ENCODE results near the gene CDC42EP2.

CDC42EP2 gene

DNA sequence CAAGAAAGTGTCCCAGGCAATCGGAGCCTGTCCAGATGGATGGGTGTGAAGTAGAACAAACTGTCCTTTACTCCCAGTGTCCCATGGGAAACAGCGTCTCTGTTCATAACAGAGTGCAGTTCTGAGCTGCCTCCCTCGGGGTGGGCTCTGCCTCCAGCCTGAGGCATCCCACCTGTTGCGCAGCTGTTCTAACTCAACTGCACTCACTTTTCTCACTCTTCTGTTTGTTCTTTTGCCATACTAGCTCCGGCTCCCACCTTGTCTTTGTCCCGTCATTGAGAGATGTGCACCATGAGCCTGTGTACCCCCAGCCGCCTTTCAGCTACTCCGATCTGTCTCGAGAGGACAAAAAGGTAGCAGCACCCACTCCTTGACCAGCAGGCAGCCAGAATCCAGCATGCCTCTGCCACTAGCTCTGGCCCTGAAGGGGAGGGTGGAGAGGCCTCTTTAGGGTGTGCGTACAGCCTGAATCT, 20.7 kb upstream of the CDC42EP2 start:
- Histone ChIP-seq H3K27me3 (ENCODE audit: control insufficient read depth, low read length) (no peaks in the 10 kb centered on the region), H3K36me3 (ENCODE audit: control insufficient read depth, low read length) (peaks cover 92% of the 10 kb centered on the region), H3K79me2 (ENCODE audit: control insufficient read depth, low read length) (no peaks in the 10 kb centered on the region), H3K27ac (ENCODE audit: low read depth, low read length) (no peak overlapping the region), H3K4me3 (ENCODE audit: low read length) (no peak overlapping the region), H3K4me1 (ENCODE audit: control insufficient read depth, low read length) (no peaks in the 10 kb centered on the region), H3K9me2 (replicated peaks; ENCODE audit: control insufficient read depth, low read length) (no peaks in the 10 kb centered on the region), H3F3A (ENCODE audit: control insufficient read depth, insufficient read depth) (no peaks in the 10 kb centered on the region), H4K20me1 (ENCODE audit: control insufficient read depth, insufficient read depth, low read depth, low read length) (no peaks in the 10 kb centered on the region), H3K9me3 (ENCODE audit: control insufficient read depth, insufficient read depth, low read length) (no peaks in the 10 kb centered on the region), H3K4me2 (ENCODE audit: low read length) (no peak overlapping the region)
- TF ChIP-seq, protein P1, sequence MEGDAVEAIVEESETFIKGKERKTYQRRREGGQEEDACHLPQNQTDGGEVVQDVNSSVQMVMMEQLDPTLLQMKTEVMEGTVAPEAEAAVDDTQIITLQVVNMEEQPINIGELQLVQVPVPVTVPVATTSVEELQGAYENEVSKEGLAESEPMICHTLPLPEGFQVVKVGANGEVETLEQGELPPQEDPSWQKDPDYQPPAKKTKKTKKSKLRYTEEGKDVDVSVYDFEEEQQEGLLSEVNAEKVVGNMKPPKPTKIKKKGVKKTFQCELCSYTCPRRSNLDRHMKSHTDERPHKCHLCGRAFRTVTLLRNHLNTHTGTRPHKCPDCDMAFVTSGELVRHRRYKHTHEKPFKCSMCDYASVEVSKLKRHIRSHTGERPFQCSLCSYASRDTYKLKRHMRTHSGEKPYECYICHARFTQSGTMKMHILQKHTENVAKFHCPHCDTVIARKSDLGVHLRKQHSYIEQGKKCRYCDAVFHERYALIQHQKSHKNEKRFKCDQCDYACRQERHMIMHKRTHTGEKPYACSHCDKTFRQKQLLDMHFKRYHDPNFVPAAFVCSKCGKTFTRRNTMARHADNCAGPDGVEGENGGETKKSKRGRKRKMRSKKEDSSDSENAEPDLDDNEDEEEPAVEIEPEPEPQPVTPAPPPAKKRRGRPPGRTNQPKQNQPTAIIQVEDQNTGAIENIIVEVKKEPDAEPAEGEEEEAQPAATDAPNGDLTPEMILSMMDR (IDR thresholded peaks at IDR 0.05; ENCODE audit: low read depth, low read length, poor library complexity, severe bottlenecking): no peak
- TF ChIP-seq EZH2phosphoT487 (IDR thresholded peaks at IDR 0.05; ENCODE audit: borderline replicate concordance, low read length): no peak

DNA sequence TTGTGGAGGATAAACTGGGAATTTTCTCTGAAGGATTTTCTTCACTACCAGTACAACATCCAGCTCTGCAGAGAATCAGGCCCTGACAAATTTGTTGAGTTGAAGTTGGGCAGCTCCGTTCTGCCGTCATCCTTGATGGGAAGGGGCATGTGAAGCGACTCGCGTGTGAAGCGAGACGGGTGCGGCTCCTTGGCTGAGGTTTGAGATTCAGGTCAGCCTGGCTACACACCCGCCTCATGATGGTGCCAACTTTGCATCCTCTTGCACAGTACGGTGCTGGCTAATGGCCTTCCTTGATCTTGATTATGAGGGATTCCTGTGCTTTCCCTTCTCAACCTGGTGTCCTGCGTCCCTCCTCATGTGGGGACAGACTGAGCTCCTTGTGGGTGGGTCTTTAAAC, 19.7 kb upstream of the CDC42EP2 start:
- no peak overlapping the region for H3K4me3 ChIP-seq (ENCODE audit: low read length)
- no peaks in the 10 kb centered on the region for H3K27me3 ChIP-seq (ENCODE audit: control insufficient read depth, low read length)
- H3K4me2 ChIP-seq (ENCODE audit: low read length): no peak overlapping the region
- no peaks in the 10 kb centered on the region for H3K4me1 ChIP-seq (ENCODE audit: control insufficient read depth, low read length)
- H3K9me2 ChIP-seq (replicated peaks; ENCODE audit: control insufficient read depth, low read length): no peaks in the 10 kb centered on the region
- H3K27ac ChIP-seq (ENCODE audit: low read depth, low read length): no peak overlapping the region
- H3K9me3 ChIP-seq (ENCODE audit: control insufficient read depth, insufficient read depth, low read length): no peaks in the 10 kb centered on the region
- TF ChIP-seq, protein P1 (IDR thresholded peaks at IDR 0.05; ENCODE audit: low read depth, low read length, poor library complexity, severe bottlenecking): no peak
- TF ChIP-seq EZH2phosphoT487 (IDR thresholded peaks at IDR 0.05; ENCODE audit: borderline replicate concordance, low read length): no peak
- H3K79me2 ChIP-seq (ENCODE audit: control insufficient read depth, low read length): no peaks in the 10 kb centered on the region
- no peaks in the 10 kb centered on the region for H4K20me1 ChIP-seq (ENCODE audit: control insufficient read depth, insufficient read depth, low read depth, low read length)
- peaks cover 88% of the 10 kb centered on the region for H3K36me3 ChIP-seq (ENCODE audit: control insufficient read depth, low read length)
- H3F3A ChIP-seq (ENCODE audit: control insufficient read depth, insufficient read depth): no peaks in the 10 kb centered on the region

DNA sequence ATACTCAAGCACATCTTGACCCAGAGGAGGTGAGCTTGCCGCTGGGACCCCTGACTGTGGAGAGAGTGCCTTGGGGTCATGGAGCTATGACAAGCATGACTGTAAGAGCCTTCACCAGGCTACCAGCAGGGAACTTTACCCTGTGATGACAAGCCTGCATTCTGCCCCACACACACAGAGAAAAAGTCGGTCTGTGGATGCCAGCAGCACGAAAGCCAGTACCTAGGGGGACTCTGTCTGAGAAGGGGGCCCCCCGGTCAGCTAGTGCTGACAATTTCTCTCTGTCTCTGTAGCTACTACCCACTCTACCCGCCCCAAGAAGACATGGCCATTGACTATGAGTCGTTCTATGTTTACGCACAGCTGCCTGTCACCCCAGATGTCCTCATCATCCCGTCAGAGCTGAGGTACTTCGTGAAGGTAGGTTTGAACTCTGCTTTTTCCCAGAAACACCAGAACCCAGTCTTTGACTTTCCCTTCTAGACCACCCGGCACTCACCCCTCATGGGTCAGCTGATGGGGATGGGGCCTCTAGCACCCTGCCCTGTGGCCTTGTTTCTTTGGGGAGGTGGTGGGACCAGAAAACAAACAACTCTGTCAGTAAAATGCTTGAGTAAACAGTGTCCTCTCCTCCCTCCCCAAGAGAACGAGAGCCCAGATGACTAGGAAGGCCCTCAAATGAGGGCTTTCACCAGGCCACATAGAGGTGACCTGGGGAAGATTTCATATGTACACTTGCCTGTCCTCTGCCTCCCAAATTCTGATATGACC, 18.9 kb upstream of the CDC42EP2 start:
- Histone ChIP-seq H3K9me3 (ENCODE audit: control insufficient read depth, insufficient read depth, low read length) (no peaks in the 10 kb centered on the region), H3K4me2 (ENCODE audit: low read length) (no peak overlapping the region), H3F3A (ENCODE audit: control insufficient read depth, insufficient read depth) (no peaks in the 10 kb centered on the region), H3K36me3 (ENCODE audit: control insufficient read depth, low read length) (peaks cover 81% of the 10 kb centered on the region), H3K27ac (ENCODE audit: low read depth, low read length) (no peak overlapping the region), H3K4me3 (ENCODE audit: low read length) (no peak overlapping the region), H3K9me2 (replicated peaks; ENCODE audit: control insufficient read depth, low read length) (no peaks in the 10 kb centered on the region), H3K27me3 (ENCODE audit: control insufficient read depth, low read length) (no peaks in the 10 kb centered on the region), H3K79me2 (ENCODE audit: control insufficient read depth, low read length) (no peaks in the 10 kb centered on the region), H3K4me1 (ENCODE audit: control insufficient read depth, low read length) (no peaks in the 10 kb centered on the region), H4K20me1 (ENCODE audit: control insufficient read depth, insufficient read depth, low read depth, low read length) (no peaks in the 10 kb centered on the region)
- TF ChIP-seq EZH2phosphoT487 (IDR thresholded peaks at IDR 0.05; ENCODE audit: borderline replicate concordance, low read length): no peak
- TF ChIP-seq, protein P1 (IDR thresholded peaks at IDR 0.05; ENCODE audit: low read depth, low read length, poor library complexity, severe bottlenecking): no peak

Data from DOHH2 (cell line).